ENCODE measurements around the gene USP6NL. TPM values are rescaled to one million over a fixed set of nuclear protein-coding genes. Genes with fewer than 3 reads are reported as not detected.

USP6NL gene
- total and polyA plus RNA-seq, 9 of the 15 experiments (the other 6 are each of a cell fraction or from before 2014, with no cell fraction given), result 3.2 to 26.6 (median 19.8) TPM

DNA sequence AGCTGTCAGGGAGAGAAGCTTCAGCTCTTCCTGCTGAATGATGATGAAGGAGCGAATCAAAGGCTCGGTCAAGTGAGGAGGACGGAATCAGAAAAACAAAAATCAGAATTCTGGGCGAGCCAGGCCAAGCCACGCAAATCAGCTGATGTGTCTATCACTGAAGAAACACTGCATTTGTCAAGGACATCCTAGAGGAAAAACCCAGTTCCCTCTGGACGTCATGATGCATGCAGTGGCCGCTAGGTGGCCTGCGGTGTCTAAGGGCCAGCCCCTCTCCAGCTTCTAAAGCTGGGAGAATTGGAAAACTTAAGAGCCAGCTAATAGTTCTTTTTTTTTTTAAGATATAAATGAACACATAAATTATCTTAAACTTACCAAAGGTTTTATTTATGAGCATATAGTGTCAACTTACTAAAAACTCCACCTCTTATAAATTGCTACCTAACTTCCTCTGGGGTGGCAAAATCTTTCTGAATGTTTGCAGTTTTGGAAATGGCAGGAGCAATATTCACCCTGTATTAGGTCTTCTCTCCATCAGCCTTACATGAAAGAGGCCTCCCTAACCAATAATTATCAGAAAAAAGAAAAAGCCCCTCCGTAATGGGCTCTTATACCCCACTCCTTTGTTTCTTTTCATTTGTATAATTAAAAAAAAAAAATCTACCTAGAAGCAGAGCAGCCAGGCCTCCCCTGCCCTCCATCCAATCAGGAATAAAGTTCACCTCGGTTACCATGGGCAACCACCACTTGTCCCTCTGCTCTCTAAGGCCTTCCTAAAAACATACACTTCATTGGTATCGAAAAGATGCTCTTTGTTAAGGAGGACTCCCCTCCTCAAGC, 186.8 kb downstream of the USP6NL start (continued):
- TF ChIP-seq, protein P1, sequence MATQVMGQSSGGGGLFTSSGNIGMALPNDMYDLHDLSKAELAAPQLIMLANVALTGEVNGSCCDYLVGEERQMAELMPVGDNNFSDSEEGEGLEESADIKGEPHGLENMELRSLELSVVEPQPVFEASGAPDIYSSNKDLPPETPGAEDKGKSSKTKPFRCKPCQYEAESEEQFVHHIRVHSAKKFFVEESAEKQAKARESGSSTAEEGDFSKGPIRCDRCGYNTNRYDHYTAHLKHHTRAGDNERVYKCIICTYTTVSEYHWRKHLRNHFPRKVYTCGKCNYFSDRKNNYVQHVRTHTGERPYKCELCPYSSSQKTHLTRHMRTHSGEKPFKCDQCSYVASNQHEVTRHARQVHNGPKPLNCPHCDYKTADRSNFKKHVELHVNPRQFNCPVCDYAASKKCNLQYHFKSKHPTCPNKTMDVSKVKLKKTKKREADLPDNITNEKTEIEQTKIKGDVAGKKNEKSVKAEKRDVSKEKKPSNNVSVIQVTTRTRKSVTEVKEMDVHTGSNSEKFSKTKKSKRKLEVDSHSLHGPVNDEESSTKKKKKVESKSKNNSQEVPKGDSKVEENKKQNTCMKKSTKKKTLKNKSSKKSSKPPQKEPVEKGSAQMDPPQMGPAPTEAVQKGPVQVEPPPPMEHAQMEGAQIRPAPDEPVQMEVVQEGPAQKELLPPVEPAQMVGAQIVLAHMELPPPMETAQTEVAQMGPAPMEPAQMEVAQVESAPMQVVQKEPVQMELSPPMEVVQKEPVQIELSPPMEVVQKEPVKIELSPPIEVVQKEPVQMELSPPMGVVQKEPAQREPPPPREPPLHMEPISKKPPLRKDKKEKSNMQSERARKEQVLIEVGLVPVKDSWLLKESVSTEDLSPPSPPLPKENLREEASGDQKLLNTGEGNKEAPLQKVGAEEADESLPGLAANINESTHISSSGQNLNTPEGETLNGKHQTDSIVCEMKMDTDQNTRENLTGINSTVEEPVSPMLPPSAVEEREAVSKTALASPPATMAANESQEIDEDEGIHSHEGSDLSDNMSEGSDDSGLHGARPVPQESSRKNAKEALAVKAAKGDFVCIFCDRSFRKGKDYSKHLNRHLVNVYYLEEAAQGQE (IDR thresholded peaks at IDR 0.05; ENCODE audit: borderline replicate concordance), result peak; percentile 65; the same call in 1 of the 2 replicates
- TF ChIP-seq, protein P1 (CRISPR knock-in tag; IDR thresholded peaks at IDR 0.05; ENCODE audit: low read depth), result no peak
- TF ChIP-seq, protein P2, sequence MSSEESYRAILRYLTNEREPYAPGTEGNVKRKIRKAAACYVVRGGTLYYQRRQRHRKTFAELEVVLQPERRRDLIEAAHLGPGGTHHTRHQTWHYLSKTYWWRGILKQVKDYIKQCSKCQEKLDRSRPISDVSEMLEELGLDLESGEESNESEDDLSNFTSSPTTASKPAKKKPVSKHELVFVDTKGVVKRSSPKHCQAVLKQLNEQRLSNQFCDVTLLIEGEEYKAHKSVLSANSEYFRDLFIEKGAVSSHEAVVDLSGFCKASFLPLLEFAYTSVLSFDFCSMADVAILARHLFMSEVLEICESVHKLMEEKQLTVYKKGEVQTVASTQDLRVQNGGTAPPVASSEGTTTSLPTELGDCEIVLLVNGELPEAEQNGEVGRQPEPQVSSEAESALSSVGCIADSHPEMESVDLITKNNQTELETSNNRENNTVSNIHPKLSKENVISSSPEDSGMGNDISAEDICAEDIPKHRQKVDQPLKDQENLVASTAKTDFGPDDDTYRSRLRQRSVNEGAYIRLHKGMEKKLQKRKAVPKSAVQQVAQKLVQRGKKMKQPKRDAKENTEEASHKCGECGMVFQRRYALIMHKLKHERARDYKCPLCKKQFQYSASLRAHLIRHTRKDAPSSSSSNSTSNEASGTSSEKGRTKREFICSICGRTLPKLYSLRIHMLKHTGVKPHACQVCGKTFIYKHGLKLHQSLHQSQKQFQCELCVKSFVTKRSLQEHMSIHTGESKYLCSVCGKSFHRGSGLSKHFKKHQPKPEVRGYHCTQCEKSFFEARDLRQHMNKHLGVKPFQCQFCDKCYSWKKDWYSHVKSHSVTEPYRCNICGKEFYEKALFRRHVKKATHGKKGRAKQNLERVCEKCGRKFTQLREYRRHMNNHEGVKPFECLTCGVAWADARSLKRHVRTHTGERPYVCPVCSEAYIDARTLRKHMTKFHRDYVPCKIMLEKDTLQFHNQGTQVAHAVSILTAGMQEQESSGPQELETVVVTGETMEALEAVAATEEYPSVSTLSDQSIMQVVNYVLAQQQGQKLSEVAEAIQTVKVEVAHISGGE (CRISPR knock-in tag; IDR thresholded peaks at IDR 0.05), result no peak
- TF ChIP-seq SMARCE1 (IDR thresholded peaks at IDR 0.05) (no peak), KAT8 (IDR thresholded peaks at IDR 0.05; ENCODE audit: low read depth) (no peak), TCF7L2 (IDR thresholded peaks at IDR 0.05; ENCODE audit: low read depth, low read length) (no peak), ZNF3 (CRISPR knock-in tag; IDR thresholded peaks at IDR 0.05) (no peak), RBM25 (IDR thresholded peaks at IDR 0.05; ENCODE audit: low read depth, low read length, severe bottlenecking) (no peak), RAD21 (CRISPR knock-in tag; conservative IDR thresholded peaks at IDR 0.05 in 1 of 2, IDR thresholded peaks at IDR 0.05 in 1 of 2) (peak; percentile 37 to 77)
- TF ChIP-seq, protein P3, sequence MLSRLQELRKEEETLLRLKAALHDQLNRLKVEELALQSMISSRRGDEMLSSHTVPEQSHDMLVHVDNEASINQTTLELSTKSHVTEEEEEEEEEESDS (CRISPR knock-in tag; IDR thresholded peaks at IDR 0.05), result no peak
- TF ChIP-seq, protein P4, sequence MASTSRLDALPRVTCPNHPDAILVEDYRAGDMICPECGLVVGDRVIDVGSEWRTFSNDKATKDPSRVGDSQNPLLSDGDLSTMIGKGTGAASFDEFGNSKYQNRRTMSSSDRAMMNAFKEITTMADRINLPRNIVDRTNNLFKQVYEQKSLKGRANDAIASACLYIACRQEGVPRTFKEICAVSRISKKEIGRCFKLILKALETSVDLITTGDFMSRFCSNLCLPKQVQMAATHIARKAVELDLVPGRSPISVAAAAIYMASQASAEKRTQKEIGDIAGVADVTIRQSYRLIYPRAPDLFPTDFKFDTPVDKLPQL (IDR thresholded peaks at IDR 0.05; ENCODE audit: extremely low read depth, insufficient read length), result no peak
